OCI-LY3 (cell line): Measurements from ENCODE around the gene PIK3CD.

Source experiments
- CTCF ChIP-seq: fragments of 200-600, 300-600 bp; sonication (generic); IDR thresholded peaks from 2 replicates; pipeline ENCODE4 v1.5.1; 2014; ENCODE audit warnings: antibody characterized with exemption, low read length, low read depth
- EZH2phosphoT487 ChIP-seq: fragments of 200-600 bp; shearing (Covaris generic); IDR thresholded peaks from 2 replicates; pipeline ENCODE4 v1.6.1; 2018; ENCODE audit warnings: antibody characterized with exemption, mixed run types, low read depth

GRCh38 chr1:9652379-9653209 is 1.1 kb downstream of the PIK3CD start:
- TF ChIP-seq CTCF, result peak; percentile 24; the same call in 1 of the 2 replicates
- no peak for TF ChIP-seq EZH2phosphoT487
